Sciatic nerve (tissue), 2 donors: ENCODE data around the gene RSPH9. TPM values are rescaled to one million over a fixed set of nuclear protein-coding genes. Genes with fewer than 3 reads are reported as not detected.
"Not testable (repeated sequence)": the region's sequence is repeated elsewhere in the genome, so short reads cannot be mapped to it uniquely, and the experiment has no call there.

Source experiments
- ATAC-seq: fragments of 200-7000 bp; cut with Tn5 transposase; one replicate; pipeline ENCODE4 v1.9.1; 2020; ENCODE audit warnings: mild to moderate bottlenecking, moderate library complexity
- DNase-seq: peaks from one replicate; pipeline ENCODE4 v3.0.0-alpha.2; 2020; ENCODE audit warnings: low spot score
- intact Hi-C: fragments of 100-400 bp; cut with DNase I; formaldehyde crosslinking; loops from one replicate; pipeline ENCODE4 v1.14.2; 2022
- total RNA-seq: library from RNA; stranded (reverse); fragmentation: NEBNext Ultra II Directional; extraction: Animal tissue kit (Norgen Biotek cat#: 25700); gene quantifications from one replicate; pipeline ENCODE4 v1.2.1, GENCODE V29; 2021
- donor health status: DM: no; HTN: no; CAD: no.
- donor health status: DM: no; HTN: no; CAD: no.

Gene RSPH9
- total RNA-seq, 1 donor from 2014 or later: 0.49 TPM

DNA sequence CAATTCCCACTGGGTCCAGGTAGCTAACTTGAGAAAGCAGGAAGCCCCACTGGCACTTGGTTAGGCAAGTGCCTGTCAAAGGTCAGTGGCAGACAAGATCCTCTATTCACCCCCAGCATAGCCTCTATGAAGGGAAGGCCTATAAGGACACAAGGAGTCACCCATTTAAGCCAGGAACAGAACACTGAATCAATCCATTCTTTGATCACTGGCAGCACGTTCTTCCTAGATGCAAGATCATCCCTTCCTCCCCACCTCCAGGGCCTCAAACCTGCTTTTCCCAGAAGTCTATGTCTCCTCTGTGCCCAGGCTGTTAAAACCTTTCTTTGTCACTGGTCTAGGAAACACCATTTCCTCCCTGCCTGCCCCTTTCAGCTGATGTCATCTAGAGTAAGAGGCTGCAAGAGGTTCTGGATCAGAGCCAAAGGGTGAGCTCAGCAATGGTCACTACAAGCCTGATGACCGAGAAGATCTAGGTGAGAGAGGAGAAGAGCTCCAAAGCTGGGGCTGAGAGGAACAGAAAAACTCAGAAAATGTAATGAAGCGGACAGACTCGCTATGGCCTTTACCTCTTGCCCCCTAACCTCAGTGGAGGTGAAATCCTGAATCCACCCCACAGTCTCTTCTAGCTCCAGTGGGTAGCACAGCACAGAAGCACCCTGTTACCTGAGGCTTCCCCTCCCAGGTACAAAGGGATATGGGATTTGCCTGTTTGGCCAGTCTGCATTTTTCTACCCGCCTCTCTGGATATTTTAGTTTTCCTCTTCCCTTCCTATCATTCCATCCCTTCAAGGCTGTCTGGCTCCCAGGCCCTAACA lies 17.6 kb upstream of the RSPH9 start:
- ATAC-seq: peak; percentile 13
- peak; percentile 81 for DNase-seq
- intact Hi-C loops: no loop called here

DNA sequence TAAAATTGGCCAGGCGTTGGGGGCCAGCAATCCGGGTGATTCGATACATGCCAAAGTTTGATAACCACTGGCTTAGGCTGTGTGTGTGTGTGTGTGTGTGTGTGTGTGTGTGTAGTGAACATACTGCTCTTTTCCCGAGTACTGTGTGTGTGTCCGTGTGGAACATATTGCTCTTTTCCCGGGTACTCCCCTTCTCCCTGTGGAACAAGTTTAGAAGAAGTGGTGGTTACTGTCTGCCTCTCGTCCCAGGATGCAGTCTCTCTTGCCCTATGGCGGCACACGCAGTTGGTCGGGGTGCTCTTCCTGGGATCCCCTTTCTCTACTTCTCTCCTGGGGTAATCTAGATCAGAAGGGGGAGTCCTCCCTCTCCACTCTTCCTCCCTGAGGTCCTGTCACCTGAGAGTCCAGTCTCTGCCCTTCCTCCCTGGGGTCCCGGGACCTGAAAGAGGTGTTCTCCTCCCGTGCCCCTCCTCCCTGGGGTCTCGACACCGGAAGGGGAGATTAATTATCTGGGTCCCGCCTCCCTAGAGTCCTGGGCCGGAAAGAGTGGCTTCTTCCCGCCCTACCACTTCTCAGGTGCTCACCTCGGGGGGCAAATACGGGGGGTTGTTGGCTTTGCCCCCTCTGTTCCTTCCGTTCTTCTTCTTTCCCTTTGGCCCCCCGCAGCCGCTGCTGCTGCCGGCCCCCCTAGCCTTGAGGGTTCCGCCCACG lies 16.3 kb upstream of the RSPH9 start:
- ATAC-seq (no peak), DNase-seq (peak; percentile 72)
- intact Hi-C loops: no loop called here

DNA sequence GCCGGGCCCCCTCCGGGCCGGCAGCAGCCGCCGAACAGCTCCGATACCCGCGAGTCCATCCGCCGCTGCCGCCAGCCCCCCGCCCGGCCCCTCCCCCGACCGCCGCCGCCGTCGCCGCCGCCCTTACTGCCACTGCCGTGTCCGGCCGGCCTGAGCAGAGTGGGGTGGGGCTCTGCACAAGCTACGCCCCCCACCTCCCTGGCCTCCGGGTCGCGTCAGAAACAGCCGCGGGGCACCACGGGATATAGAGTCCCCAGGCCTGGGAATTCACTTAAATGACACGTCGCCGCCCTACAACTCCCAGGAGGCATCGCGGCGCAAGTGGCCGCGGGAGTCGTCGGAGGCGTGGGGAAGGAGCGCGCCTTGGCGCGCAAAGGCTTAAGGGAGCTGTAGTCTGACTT lies 15.7 kb upstream of the RSPH9 start, which contains the start of gene GTPBP2:
GTPBP2 (minus strand) TSS at position 161 of the 401 bp plus-strand sequence; CDS start at position 59, 102 bp downstream.
- intact Hi-C loops: no loop called here
- peak; percentile 94 for ATAC-seq
- peak; percentile 99 for DNase-seq

DNA sequence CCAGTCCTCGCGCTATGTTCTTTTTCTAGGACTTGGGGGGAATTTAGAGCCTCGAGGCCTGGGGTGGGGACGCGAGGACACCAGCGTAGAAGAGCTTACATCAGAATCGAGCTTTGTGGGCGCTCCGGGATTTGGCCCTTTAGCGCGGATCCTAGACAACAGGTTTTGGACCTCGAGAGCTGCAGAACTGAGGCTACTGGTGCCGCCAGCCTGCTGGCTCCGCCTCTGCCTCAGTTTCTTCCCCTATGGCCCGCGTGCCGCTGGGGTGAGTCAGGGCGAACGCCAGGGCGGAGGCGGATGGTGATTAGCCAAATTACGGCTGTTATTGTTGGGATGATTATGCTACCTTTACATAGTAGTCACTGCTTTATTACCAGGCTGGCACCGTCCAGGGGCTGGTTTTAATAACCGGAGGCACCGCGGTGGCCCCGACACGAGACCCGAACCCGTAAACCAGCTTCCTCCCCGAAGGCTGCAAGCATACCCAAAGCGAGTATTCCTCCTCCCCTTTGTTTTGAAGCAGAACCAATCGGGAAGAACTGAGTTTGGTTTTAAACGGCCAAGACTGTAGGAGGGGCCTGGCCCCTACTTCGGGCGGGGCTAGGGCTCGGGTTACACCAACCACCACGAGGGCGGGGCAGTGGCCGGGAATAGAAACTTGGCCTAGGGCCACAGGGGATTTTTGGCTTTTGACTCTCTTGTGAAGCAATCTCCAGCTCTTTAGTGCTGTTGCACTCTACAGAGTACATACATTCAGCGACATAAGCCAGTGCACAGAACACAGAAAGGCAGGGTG lies 15.1 kb upstream of the RSPH9 start:
- intact Hi-C loops: no loop called here
- ATAC-seq (peak; percentile 95), DNase-seq (peak; percentile 97)

DNA sequence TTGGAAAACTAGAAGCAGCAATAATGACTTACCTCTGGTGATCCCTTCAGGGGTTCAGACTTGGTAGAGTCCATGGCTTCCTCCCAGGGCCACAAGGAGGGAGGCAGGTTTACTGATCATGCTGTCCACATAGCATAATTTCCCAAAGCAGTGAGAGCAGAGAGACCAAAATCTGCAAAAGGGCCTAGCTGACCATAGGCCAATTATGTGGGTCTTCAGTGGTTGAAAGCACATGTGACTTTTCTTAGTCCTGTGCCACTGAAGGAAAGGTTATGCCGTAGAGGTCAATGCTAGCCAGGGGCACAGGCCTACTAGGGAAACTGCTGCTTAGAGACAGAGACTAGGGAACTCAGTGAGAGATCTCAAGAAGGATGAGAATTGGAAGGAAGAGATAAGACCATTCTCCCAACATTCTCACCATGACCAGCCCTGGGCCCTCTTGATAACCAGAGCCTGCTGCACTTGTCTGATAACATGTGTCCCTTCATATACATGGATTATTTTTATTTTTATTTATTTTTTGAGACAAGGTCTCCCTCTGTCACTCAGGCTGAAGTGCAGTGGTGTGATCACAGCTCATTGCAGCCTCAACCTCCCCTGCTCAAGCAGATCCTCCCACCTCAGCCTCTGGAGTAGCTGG lies 13.7 kb upstream of the RSPH9 start:
- ATAC-seq: no peak
- intact Hi-C loops: no loop called here
- no peak for DNase-seq

DNA sequence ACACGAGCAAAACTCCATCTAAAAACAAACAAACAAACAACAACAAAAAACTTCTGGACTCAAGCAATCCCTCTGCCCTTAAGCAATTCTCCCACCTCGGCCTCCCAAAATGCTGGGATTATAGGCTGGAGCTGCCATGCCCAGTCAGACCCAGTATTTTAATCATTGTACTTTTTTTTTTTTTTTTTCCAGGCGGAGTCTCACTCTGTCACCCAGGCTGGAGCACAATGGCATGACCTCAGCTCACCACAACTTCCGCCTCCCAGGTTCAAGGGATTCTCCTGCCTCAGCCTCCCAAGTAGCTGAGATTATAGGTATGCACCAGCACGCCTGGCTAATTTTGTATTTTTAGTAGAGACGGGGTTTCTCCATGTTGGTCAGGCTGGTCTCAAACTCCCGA lies 11.8 kb upstream of the RSPH9 start:
- intact Hi-C loops, ATAC-seq, DNase-seq: not testable (repeated sequence)

DNA sequence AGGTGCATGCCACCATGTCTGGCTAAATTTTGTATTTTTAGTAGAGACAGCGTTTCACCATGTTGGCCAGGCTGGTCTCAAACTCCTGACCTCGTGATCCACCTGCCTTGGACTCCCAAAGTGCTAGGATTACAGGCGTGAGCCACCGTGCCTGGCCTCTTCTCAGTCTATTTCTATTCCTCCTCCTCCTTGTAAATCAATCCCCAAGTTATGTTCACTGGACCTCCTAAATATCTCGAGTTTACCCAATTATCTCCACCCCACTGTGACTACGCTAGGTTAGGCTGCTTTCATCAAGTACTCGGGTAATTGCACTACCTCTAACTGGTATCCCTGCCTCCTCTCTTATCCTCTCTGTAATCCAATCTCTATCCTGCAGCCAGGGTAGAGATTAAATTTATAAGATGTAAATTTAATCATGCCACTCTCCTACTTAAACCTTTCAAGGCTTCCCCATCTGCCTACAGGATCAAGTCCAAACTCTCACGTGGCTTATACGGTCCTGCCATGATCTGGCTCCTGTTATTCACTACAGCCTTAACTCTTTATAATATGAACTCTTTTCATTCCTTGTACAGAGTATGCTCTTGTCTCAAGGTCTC lies 10.0 kb upstream of the RSPH9 start:
- intact Hi-C loops: no loop called here
- DNase-seq (no peak), ATAC-seq (no peak)

DNA sequence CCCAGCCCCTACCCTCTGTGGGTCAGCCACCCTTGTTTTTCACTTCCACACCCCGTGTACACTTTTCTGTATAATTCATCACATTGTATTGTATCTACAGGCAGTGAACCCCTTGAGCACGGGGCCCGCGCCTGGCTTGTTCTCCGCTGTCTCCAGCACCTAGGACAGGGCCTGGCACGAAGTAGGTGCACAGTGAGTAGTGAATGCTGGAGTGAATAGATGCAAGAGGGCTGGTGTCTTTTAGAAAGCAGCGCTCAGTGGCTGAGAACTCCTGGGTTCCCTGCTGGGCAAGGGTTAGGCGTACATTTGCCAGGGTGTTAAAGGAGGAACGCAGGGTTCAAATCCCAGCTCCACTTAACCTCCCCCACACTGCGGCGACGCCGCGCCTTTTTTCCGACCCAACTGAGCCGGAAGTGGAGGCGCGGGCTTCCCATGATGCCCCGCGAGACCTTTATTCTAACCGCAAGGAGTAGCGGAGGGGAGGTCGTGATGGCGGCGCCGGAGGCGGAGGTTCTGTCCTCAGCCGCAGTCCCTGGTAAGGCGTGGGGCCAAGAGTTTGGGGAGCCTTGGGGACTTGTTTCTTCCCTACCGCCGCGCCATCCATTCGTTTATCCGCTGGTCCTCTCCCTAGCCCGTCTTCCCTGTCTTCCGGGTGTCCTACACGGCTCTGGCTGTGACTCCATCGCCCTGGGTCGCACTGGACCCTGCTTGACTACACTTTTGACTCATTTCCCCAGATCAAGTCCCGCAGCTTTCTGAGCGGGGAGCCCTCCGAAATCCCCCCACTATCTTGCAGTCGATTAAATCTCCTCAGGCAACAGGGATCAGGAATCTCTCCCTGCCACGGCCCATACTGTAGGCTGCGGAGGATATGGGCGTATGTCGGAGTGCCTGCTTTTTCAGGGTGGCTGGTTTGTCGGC lies 9.2 kb upstream of the RSPH9 start, which contains the start of gene MAD2L1BP:
MAD2L1BP (plus strand) TSS at position 454 of the 921 bp plus-strand sequence; CDS start at position 490, 36 bp downstream.
- ATAC-seq: peak; percentile 94
- peak; percentile 88 for DNase-seq
- intact Hi-C loops: no loop called here

DNA sequence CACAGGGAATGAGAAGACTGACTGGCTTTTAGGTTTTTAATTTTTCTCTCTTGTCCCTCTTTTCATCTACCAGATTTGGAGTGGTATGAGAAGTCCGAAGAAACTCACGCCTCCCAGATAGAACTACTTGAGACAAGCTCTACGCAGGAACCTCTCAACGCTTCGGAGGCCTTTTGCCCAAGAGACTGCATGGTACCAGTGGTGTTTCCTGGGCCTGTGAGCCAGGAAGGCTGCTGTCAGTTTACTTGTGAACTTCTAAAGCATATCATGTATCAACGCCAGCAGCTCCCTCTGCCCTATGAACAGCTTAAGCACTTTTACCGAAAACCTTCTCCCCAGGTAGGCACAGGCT lies 8.6 kb upstream of the RSPH9 start:
- intact Hi-C loops: no loop called here
- no peak for ATAC-seq
- DNase-seq: no peak

DNA sequence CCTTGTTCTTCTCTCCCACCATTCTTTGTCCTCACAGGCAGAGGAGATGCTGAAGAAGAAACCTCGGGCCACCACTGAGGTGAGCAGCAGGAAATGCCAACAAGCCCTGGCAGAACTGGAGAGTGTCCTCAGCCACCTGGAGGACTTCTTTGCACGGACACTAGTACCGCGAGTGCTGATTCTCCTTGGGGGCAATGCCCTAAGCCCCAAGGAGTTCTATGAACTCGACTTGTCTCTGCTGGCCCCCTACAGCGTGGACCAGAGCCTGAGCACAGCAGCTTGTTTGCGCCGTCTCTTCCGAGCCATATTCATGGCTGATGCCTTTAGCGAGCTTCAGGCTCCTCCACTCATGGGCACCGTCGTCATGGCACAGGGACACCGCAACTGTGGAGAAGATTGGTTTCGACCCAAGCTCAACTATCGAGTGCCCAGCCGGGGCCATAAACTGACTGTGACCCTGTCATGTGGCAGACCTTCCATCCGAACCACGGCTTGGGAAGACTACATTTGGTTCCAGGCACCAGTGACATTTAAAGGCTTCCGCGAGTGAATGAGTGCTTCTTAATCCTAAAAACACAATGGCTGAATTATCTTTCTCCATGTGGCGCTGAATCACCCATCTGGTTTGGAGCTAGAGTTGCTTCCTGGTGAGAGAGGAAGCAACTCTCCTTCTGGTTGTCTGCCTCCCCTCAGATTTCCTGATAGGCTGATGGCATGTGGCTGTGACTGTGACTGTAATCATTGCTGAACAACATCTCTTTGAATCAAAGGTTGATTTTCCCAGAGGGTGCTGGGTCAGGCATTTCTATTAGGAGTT lies 4.6 kb upstream of the RSPH9 start:
- DNase-seq: peak; percentile 44
- no peak for ATAC-seq
- intact Hi-C loops: no loop called here

DNA sequence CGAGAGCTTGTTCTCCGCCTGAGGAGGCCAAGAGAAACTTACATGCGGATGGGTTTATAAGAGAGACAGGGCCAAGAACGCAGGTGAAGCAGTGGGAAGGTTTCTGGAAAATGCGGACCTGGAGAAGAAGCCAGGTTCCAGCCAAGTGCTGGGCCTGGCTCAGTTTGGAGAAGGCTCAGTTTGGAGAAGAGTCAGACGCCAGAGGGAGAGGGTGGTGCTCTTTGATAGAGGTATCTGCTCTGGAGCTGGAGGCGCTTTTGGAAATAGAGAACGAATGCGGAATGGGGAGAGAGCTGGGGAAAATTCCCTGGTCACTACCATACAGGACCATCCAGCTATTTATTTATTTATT lies 753 bp downstream of the RSPH9 start:
- DNase-seq: no peak
- no peak for ATAC-seq
- intact Hi-C loops: no loop called here

DNA sequence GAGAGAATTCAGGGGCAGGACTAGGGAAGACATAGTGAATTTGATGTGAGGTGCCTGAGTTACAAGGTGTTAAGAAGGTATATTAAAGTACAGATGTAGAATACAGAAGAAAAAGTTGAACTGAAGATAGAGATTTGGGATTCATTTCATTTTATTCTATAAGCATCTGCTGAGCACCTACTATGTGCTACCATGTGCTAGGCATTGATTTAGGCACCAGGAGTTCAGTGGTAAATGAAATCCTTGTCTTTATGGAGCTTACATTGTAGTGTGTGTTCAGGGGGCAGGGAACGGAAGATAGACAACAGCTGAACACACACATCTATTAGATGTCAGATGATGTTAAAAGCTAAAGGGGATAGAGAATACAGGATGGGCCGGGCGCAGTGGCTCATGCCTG lies 2.8 kb downstream of the RSPH9 start:
- ATAC-seq: no peak
- intact Hi-C loops: no loop called here
- no peak for DNase-seq

DNA sequence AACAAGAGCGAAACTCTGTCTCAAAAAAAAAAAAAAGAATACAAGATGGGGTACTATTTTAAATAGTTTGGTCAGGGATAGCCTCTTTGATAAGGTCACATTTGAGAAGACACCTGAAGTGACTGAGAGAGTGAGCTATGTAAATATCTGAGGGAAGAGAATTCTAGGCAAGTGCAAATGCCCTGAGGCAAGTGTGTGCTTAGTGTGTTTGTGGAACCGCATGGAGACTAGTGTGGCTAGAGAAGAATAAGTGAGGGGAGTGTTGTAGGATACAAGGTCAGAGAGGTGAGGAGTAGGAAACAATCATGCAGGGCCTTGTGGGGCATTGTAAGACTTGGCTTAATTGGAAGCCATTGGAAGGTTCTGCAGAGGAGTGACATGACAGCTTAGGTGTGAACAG lies 3.4 kb downstream of the RSPH9 start:
- intact Hi-C loops: no loop called here
- no peak for ATAC-seq
- no peak for DNase-seq

DNA sequence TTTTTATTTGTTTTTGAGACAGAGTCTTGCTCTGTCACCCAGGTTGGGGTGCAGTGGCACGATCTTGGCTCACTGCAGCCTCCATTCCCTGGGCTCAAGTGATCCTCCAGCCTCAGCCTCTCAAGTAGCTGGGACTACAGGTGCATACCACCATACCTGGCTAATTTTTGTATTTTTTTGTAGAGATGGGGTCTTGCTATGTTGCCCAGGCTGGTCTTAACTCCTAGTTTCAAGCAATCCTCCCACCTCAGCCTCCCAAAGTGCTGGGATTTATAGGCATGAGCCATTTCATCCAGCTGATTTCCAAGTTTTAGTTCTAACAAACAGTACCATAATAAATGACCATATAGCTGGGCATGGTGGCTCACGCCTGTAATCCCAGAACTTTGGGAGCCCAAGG lies 8.0 kb downstream of the RSPH9 start:
- ATAC-seq, DNase-seq, intact Hi-C loops: not testable (repeated sequence)

DNA sequence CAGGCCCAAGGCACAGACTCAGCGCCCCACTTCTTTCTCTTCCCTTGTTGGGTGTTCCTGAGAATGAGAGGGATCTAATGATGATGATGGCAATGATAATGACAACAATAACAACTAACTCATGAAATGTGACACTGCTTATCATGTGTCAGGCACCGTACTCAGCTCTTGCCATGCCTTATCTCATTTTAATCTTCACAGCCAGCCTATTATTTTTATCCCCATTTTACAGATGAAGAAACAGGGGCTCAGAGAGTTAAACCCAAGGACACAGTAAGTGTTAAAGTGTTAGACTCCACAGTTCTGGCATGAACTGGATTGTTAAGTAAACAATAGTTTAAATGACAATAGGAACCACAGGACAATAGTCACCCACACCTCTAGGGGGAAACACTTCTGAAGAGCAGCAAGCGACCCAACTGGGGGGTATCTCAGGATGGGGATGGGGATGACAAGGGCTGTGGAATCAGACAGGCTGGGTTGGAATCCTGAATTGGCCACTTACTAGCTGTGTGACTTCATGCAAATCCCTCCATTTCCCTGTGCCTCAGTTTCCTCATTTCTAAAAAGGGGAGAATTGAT lies 12.5 kb downstream of the RSPH9 start:
- intact Hi-C loops: no loop called here
- ATAC-seq (no peak), DNase-seq (no peak)

DNA sequence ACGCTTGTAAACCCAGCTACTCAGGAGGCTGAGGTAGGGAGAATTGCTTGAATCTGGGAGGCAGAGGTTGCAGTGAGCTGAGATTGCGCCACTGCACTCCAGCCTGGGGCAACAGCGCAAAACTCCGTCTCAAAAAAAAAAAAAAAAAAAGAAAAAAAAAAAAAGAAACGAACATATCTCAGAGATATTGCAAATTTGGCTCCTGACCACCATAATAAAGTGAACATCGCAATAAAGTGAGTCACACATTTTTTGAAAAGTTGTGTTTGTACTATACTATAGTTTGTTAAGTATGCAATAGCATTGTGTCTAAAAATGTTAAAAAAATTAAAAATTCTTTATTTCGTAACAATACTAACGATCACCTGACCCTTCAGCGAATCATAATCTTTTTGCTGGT lies 13.3 kb downstream of the RSPH9 start:
- intact Hi-C loops: no loop called here
- no peak for DNase-seq
- ATAC-seq: no peak

DNA sequence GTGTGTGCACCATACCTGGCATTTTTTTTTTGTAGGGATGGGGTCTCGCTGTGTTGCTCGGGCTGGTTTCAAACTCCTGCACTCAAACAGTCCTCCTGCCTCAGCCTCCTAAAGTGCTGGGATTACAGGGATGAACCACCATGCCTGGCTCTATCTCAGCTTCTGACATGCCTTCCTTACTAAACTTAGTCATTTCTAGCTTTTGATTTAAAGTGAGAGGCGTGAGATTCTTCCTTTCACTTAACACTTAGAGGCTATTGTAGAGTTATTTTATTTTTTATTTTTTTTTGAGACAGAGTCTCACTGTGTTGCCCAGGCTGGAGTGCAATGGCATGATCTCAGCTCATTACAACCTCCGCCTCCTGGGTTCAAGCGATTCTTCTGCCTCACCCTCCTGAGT lies 18.1 kb downstream of the RSPH9 start:
- intact Hi-C loops, ATAC-seq, DNase-seq: not testable (repeated sequence)
